A549 (cell line): Measurements from ENCODE around the gene MED27. TPM values are rescaled to one million over a fixed set of nuclear protein-coding genes. Genes with fewer than 3 reads are reported as not detected.
A peak's percentile ranks its signal among the peaks of the same experiment; 100 is the strongest.

ENCODE experiments used
- ATAC-seq, 2 experiments: fragments of 200-7000 bp in 1 of 2; fragments of >200 bp in 1 of 2; cut with Nextera tagmentation in 1 of 2; cut with Tn5 transposase in 1 of 2; 3 replicates each; pipeline versions ENCODE4 v1.8.0 to v1.9.1; 2018 to 2020; ENCODE audit warnings: mild to moderate bottlenecking in 1 of 2, moderate library complexity in 1 of 2
- CTCF ChIA-PET: fragments of 300-600 bp; sonication (Branson Sonifier 250); formaldehyde crosslinking; extraction: SDS; loops from one replicate; lab custom pipeline; 2021; ENCODE audit warnings: antibody characterized with exemption, inconsistent platforms; lab: Yijun Ruan, JAX
- POLR2A ChIA-PET: fragments of 350-600 bp; formaldehyde crosslinking; extraction: SDS; loops from one replicate; lab custom pipeline; 2021; ENCODE audit warnings: antibody characterized with exemption, inconsistent platforms; lab: Yijun Ruan, JAX
- DNase-seq, 2 experiments: peaks; one replicate each; pipeline versions ENCODE4 v3.0.0 to v3.0.0-alpha.2; 2011 to 2016; ENCODE audit warnings: low read depth in 1 of 2, low spot score in 1 of 2
- FAIRE-seq: peaks from 2 replicates; lab custom pipeline; 2011; peaks lifted over from hg19 to GRCh38; lab: Jason Lieb, UNC
- H3K27ac ChIP-seq, 2 experiments: fragments of >200 bp; sonication (Bioruptor Twin); formaldehyde crosslinking; 3 replicates each; pipeline ENCODE4 v1.5.1; 2016 to 2017
- H3K4me1 ChIP-seq: fragments of >200 bp; sonication (Bioruptor Twin); formaldehyde crosslinking; 3 replicates; pipeline ENCODE4 v1.6.1; 2016
- H3K4me2 ChIP-seq: fragments of >200 bp; sonication (Bioruptor Twin); formaldehyde crosslinking; 3 replicates; pipeline ENCODE4 v1.6.1; 2016
- H3K4me3 ChIP-seq: fragments of >200 bp; sonication (Bioruptor Twin); formaldehyde crosslinking; 3 replicates; pipeline ENCODE4 v1.5.1; 2016
- H3K9me3 ChIP-seq: fragments of >200 bp; sonication (Bioruptor Twin); formaldehyde crosslinking; 3 replicates; pipeline ENCODE4 v1.6.1; 2016
- BHLHE40 ChIP-seq: IDR thresholded peaks from 2 replicates; pipeline ENCODE4 v1.6.1; 2012; ENCODE audit warnings: low read depth, low read length, inconsistent platforms
- CEBPB ChIP-seq, 2 experiments: fragments of >200 bp in 1 of 2; sonication (Bioruptor Twin) in 1 of 2; formaldehyde crosslinking in 1 of 2; IDR thresholded peaks; 2 replicates each; pipeline ENCODE4 v1.6.1; 2012 to 2016
- EHMT2 ChIP-seq: fragments of 200-600 bp; sonication (generic); IDR thresholded peaks from 2 replicates; pipeline ENCODE4 v1.6.1; 2016; ENCODE audit warnings: antibody characterized with exemption, low read depth, mild to moderate bottlenecking, moderate library complexity
- GATA3 ChIP-seq: IDR thresholded peaks from 2 replicates; pipeline ENCODE4 v1.6.1; 2012; ENCODE audit warnings: borderline replicate concordance
- HDAC2 ChIP-seq: fragments of 200-600 bp; sonication (generic); IDR thresholded peaks from 2 replicates; pipeline ENCODE4 v1.6.1; 2016
- HOXA7 ChIP-seq: fragments of 250-450 bp; sonication (Bioruptor Pico); IDR thresholded peaks from 2 replicates; pipeline ENCODE4 v1.5.0; 2020; ENCODE audit warnings: mild to moderate bottlenecking, moderate library complexity
- HOXB5 ChIP-seq: fragments of 250-450 bp; sonication (Bioruptor Pico); IDR thresholded peaks from 2 replicates; pipeline ENCODE4 v1.5.0; 2020; ENCODE audit warnings: mild to moderate bottlenecking, moderate library complexity
- JUN ChIP-seq, 2 experiments: fragments of >200 bp; sonication (Bioruptor Twin); formaldehyde crosslinking; IDR thresholded peaks; 2 replicates in 1 of 2; 3 replicates in 1 of 2; pipeline ENCODE4 v1.6.1; 2016 to 2017
- JUNB ChIP-seq: fragments of >200 bp; sonication (Bioruptor Twin); formaldehyde crosslinking; IDR thresholded peaks from 2 replicates; pipeline ENCODE4 v1.6.1; 2016
- KDM1A ChIP-seq: fragments of 200-600 bp; sonication (generic); IDR thresholded peaks from 2 replicates; pipeline ENCODE4 v1.6.1; 2016; ENCODE audit warnings: low read depth, mild to moderate bottlenecking
- KDM5A ChIP-seq: fragments of 200-600 bp; sonication (generic); IDR thresholded peaks from 2 replicates; pipeline ENCODE4 v1.6.1; 2016; ENCODE audit warnings: antibody characterized with exemption, mild to moderate bottlenecking
- NFE2L2 ChIP-seq: fragments of 150-350 bp; conservative IDR thresholded peaks from 2 replicates; pipeline ENCODE4 v1.6.1; 2014; ENCODE audit warnings: low read length
- NPAS2 ChIP-seq: fragments of 250-450 bp; sonication (Bioruptor Pico); IDR thresholded peaks from 2 replicates; pipeline ENCODE4 v1.8.0; 2022; ENCODE audit warnings: mild to moderate bottlenecking, moderate library complexity, borderline replicate concordance
- POLR2A ChIP-seq: IDR thresholded peaks from 2 replicates; pipeline ENCODE4 v1.6.1; 2012; ENCODE audit warnings: mild to moderate bottlenecking, low read length
- RAD21 ChIP-seq, 2 experiments: fragments of >200 bp in 1 of 2; sonication (Bioruptor Twin) in 1 of 2; formaldehyde crosslinking in 1 of 2; IDR thresholded peaks in 1 of 2; conservative IDR thresholded peaks in 1 of 2; 2 replicates in 1 of 2; 3 replicates in 1 of 2; pipeline ENCODE4 v1.6.1; 2012 to 2018; ENCODE audit warnings: inconsistent platforms in 1 of 2
- RCOR1 ChIP-seq: fragments of 150-350 bp; IDR thresholded peaks from 2 replicates; pipeline ENCODE4 v1.6.1; 2014; ENCODE audit warnings: antibody characterized with exemption, low read length, low read depth
- SMC3 ChIP-seq: fragments of >200 bp; sonication (Bioruptor Twin); formaldehyde crosslinking; IDR thresholded peaks from 3 replicates; pipeline ENCODE4 v1.6.1; 2018; ENCODE audit warnings: inconsistent platforms
- TFCP2L1 ChIP-seq: fragments of 250-450 bp; sonication (Bioruptor Pico); IDR thresholded peaks from 2 replicates; pipeline ENCODE4 v1.5.0; 2021; ENCODE audit warnings: mild to moderate bottlenecking
- TP53 ChIP-seq: fragments of 250-450 bp; sonication (Bioruptor Pico); IDR thresholded peaks from 2 replicates; pipeline ENCODE4 v1.5.0; 2021; ENCODE audit warnings: mild to moderate bottlenecking, moderate library complexity
- ZC3H11A ChIP-seq: fragments of 450-650 bp; IDR thresholded peaks from 2 replicates; pipeline ENCODE4 v1.6.1; 2014; ENCODE audit warnings: antibody characterized with exemption, mild to moderate bottlenecking
- WGBS: methylation state at CpG from one replicate; pipeline ENCODE4 v1.1.6; 2017; ENCODE audit errors: missing lambda C conversion rate; 5-methylcytosine and 5-hydroxymethylcytosine counted together
- polyA plus RNA-seq, 4 experiments: library from polyadenylated mRNA; depleted of rRNA in 3 of 4; stranded (reverse); fragments of >200 nt; fragmentation: RNase III in 1 of 4; extraction: RNeasy Plus Mini Kit Qiagen cat#74134 plus additional on column Dnase treatment in 1 of 4; gene quantifications; 2 replicates in 3 of 4; 3 replicates in 1 of 4; pipeline ENCODE4 v1.2.3, GENCODE V29; 2011 to 2017
- TF ChIP-seq, protein P1 (sequence below): fragments of 450-650 bp; IDR thresholded peaks from 2 replicates; pipeline ENCODE4 v1.6.1; 2014; ENCODE audit warnings: antibody characterized with exemption
- TF ChIP-seq, protein P2 (sequence below): fragments of 250-450 bp; sonication (Bioruptor Pico); IDR thresholded peaks from 2 replicates; pipeline ENCODE4 v1.5.0; 2020; ENCODE audit warnings: low read depth, mild to moderate bottlenecking, moderate library complexity
- TF ChIP-seq, protein P3 (sequence below): fragments of 200-600 bp; sonication (generic); IDR thresholded peaks from 2 replicates; pipeline ENCODE4 v1.6.1; 2016; ENCODE audit warnings: antibody characterized with exemption, mild to moderate bottlenecking, moderate library complexity
- TF ChIP-seq, protein P4 (sequence below): fragments of >200 bp; sonication (Bioruptor Twin); formaldehyde crosslinking; IDR thresholded peaks from 3 replicates; pipeline ENCODE4 v1.6.1; 2016
- TF ChIP-seq, protein P5 (sequence below): fragments of >200 bp; sonication (Bioruptor Twin); formaldehyde crosslinking; IDR thresholded peaks from 2 replicates; pipeline ENCODE4 v1.6.1; 2016

Gene MED27
- polyA plus RNA-seq, 2 of the 4 experiments (the other 2 are of a cell fraction) = 24.2 to 37.8 TPM

DNA sequence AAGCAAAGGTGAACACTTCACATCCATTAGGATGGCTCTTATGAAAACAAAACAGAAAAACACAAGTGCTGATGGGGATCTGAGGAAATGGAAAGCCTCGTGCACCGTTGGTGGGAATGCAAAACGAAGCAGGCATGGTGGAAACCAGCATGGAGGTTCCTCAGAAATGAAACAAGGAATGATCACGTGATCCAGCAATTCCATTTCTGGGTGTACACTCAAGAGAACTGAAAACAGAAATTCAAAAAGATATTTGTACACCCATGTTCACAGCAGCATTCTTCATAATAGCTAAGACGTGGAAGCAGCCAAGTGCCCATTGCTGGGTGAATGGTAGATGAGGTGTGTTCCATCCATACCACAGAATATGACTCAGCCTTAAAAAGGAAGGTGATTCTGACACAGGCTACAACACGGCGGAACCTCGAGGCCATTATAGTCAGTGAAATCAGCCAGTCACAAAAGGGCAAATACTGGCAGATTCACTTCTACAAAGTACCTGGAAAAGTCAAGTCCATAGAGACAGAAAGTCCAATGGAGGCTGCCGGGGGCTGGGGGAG, 252.6 kb downstream of the MED27 start:
- ATAC-seq (no peak), DNase-seq (no peak), FAIRE-seq (no peak)
- no peaks in the 10 kb centered on the region for H3K4me1 ChIP-seq
- H3K4me2 ChIP-seq = 0 out of 3 replicates have a peak overlapping the region, but pooled peaks have one; percentile 19
- H3K27ac ChIP-seq = no peak overlapping the region
- no peak for TF ChIP-seq RCOR1
- TF ChIP-seq, protein P1, sequence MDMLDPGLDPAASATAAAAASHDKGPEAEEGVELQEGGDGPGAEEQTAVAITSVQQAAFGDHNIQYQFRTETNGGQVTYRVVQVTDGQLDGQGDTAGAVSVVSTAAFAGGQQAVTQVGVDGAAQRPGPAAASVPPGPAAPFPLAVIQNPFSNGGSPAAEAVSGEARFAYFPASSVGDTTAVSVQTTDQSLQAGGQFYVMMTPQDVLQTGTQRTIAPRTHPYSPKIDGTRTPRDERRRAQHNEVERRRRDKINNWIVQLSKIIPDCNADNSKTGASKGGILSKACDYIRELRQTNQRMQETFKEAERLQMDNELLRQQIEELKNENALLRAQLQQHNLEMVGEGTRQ = peak; percentile 61
- 26% methylated on average over 9 of the region's 9 CpGs for WGBS
- CTCF ChIA-PET = interaction anchor here (1.7 kb wide), 1 partner anchor 10 kb away, joined by 4 read pairs; no protein-coding TSS in a partner anchor
- no peaks in the 10 kb centered on the region for H3K9me3 ChIP-seq
- POLR2A ChIA-PET = no interaction called here
- H3K4me3 ChIP-seq = no peak overlapping the region

DNA sequence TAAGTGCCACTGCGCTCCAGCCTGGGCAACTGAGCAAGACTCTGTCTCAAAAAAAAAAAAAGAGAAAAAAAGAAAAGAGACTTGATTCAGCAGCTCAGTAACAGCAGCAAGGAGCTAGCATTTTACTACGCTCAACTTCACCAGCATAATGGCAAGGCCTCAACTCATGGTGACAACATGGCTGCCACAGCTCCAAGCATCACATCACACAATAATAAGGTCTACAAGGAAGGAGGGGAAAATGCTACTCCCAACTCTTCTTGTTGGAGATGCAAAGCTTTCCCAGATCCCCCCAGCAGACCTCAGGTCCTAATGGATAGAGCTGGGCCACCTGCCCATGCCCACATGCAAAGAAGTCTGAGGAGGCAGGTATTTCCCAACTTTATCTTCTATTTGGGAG, 253.6 kb downstream of the MED27 start:
- FAIRE-seq (no peak), DNase-seq (no peak), ATAC-seq (no peak)
- H3K4me3 ChIP-seq = no peak overlapping the region
- 85% methylated on average over 2 of the region's 2 CpGs for WGBS
- no peak overlapping the region for H3K27ac ChIP-seq
- H3K9me3 ChIP-seq = no peaks in the 10 kb centered on the region
- TF ChIP-seq TP53 (CRISPR knock-in tag) (no peak), JUNB (no peak), SMC3 (no peak), GATA3 (no peak), BHLHE40 (no peak)
- TF ChIP-seq, protein P2, sequence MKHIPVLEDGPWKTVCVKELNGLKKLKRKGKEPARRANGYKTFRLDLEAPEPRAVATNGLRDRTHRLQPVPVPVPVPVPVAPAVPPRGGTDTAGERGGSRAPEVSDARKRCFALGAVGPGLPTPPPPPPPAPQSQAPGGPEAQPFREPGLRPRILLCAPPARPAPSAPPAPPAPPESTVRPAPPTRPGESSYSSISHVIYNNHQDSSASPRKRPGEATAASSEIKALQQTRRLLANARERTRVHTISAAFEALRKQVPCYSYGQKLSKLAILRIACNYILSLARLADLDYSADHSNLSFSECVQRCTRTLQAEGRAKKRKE (CRISPR knock-in tag) = no peak
- TF ChIP-seq, protein P3, sequence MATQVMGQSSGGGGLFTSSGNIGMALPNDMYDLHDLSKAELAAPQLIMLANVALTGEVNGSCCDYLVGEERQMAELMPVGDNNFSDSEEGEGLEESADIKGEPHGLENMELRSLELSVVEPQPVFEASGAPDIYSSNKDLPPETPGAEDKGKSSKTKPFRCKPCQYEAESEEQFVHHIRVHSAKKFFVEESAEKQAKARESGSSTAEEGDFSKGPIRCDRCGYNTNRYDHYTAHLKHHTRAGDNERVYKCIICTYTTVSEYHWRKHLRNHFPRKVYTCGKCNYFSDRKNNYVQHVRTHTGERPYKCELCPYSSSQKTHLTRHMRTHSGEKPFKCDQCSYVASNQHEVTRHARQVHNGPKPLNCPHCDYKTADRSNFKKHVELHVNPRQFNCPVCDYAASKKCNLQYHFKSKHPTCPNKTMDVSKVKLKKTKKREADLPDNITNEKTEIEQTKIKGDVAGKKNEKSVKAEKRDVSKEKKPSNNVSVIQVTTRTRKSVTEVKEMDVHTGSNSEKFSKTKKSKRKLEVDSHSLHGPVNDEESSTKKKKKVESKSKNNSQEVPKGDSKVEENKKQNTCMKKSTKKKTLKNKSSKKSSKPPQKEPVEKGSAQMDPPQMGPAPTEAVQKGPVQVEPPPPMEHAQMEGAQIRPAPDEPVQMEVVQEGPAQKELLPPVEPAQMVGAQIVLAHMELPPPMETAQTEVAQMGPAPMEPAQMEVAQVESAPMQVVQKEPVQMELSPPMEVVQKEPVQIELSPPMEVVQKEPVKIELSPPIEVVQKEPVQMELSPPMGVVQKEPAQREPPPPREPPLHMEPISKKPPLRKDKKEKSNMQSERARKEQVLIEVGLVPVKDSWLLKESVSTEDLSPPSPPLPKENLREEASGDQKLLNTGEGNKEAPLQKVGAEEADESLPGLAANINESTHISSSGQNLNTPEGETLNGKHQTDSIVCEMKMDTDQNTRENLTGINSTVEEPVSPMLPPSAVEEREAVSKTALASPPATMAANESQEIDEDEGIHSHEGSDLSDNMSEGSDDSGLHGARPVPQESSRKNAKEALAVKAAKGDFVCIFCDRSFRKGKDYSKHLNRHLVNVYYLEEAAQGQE = no peak
- TF ChIP-seq, protein P4, sequence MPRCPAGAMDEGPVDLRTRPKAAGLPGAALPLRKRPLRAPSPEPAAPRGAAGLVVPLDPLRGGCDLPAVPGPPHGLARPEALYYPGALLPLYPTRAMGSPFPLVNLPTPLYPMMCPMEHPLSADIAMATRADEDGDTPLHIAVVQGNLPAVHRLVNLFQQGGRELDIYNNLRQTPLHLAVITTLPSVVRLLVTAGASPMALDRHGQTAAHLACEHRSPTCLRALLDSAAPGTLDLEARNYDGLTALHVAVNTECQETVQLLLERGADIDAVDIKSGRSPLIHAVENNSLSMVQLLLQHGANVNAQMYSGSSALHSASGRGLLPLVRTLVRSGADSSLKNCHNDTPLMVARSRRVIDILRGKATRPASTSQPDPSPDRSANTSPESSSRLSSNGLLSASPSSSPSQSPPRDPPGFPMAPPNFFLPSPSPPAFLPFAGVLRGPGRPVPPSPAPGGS = no peak
- no peak overlapping the region for H3K4me2 ChIP-seq
- ChIA-PET POLR2A (no interaction called here), CTCF (interaction anchor here (1.3 kb wide), 1 partner anchor 9 kb away, joined by 4 read pairs; no protein-coding TSS in a partner anchor)
- no peaks in the 10 kb centered on the region for H3K4me1 ChIP-seq

DNA sequence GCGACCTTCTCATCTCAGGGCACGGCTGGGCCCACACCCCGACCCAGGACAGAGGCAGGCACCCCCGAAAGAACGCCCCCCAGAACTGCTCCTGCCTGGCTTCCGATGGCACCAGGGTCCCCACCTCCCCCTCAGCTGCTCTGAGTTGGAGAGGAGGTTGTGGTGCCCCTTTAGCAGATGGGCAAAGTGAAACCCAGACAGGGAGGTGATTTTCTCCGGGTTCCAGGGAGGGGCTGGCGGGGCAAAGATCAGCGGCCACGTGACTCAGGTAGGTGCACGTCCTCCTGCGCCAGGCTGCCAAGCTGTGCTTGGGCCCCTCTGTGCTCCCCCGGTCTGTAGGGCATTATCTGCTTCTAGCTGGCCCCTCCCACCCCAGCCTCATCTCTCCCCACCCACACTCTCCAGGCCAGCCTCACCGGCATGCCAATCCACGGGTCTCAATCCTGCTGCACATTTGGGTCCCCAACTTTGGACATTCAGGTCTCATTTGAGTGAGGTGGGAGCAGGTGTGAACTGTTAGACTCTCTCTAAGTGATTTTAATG, 254.6 kb downstream of the MED27 start:
- no peak overlapping the region for H3K4me3 ChIP-seq
- WGBS = 68% methylated on average over 7 of the region's 15 CpGs
- DNase-seq = no peak
- no peaks in the 10 kb centered on the region for H3K4me1 ChIP-seq
- no peak overlapping the region for H3K4me2 ChIP-seq
- no peak for TF ChIP-seq TFCP2L1
- TF ChIP-seq, protein P5, sequence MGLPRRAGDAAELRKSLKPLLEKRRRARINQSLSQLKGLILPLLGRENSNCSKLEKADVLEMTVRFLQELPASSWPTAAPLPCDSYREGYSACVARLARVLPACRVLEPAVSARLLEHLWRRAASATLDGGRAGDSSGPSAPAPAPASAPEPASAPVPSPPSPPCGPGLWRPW = no peak
- no peak for TF ChIP-seq HOXA7 (CRISPR knock-in tag)
- no peak for TF ChIP-seq KDM1A
- TF ChIP-seq ZC3H11A = no peak
- TF ChIP-seq KDM5A = no peak
- no peak for TF ChIP-seq JUN (IDR thresholded peaks at IDR 0.05)
- no peak for TF ChIP-seq TP53 (CRISPR knock-in tag)
- no peak for TF ChIP-seq POLR2A
- TF ChIP-seq NFE2L2 = no peak
- TF ChIP-seq CEBPB (IDR thresholded peaks at IDR 0.05) = no peak
- TF ChIP-seq, protein P1 = no peak
- TF ChIP-seq RAD21 (conservative IDR thresholded peaks at IDR 0.05 in 1 of 2, IDR thresholded peaks at IDR 0.05 in 1 of 2) = no peak
- TF ChIP-seq HDAC2 = no peak
- TF ChIP-seq HOXB5 (CRISPR knock-in tag) = no peak
- TF ChIP-seq EHMT2 = no peak
- TF ChIP-seq NPAS2 (CRISPR knock-in tag) = no peak
- TF ChIP-seq, all 56 proteins: peak for 0
- Histone ChIP-seq H3K27ac (no peak overlapping the region), H3K9me3 (no peaks in the 10 kb centered on the region)
- FAIRE-seq (no peak), ATAC-seq (no peak)
- ChIA-PET CTCF (interaction anchor here (1.2 kb wide), 3 partner anchors 15 to 412 kb away, joined by 3 read pairs; no protein-coding TSS in a partner anchor), POLR2A (no interaction called here)
